HEK293 (cell line): Measurements from ENCODE around the gene ANKRD39.

Experiments
- AEBP2 ChIP-seq: fragments of 450-650 bp; formaldehyde crosslinking; IDR thresholded peaks from 2 replicates; pipeline ENCODE4 v1.5.1; 2016; ENCODE audit warnings: missing biosample characterization, missing genetic modification characterization, borderline replicate concordance
- GFI1B ChIP-seq: fragments of 450-650 bp; formaldehyde crosslinking; IDR thresholded peaks from 2 replicates; pipeline ENCODE4 v1.5.1; 2016; ENCODE audit warnings: missing biosample characterization, missing genetic modification characterization
- SCRT2 ChIP-seq: fragments of 450-650 bp; formaldehyde crosslinking; IDR thresholded peaks from 2 replicates; pipeline ENCODE4 v1.5.1; 2016; ENCODE audit warnings: missing biosample characterization, missing genetic modification characterization
- SP2 ChIP-seq: fragments of 450-650 bp; formaldehyde crosslinking; IDR thresholded peaks from 2 replicates; pipeline ENCODE4 v1.5.1; 2016; ENCODE audit warnings: missing biosample characterization, missing genetic modification characterization
- YY2 ChIP-seq: fragments of 450-650 bp; formaldehyde crosslinking; IDR thresholded peaks from 2 replicates; pipeline ENCODE4 v1.5.1; 2016; ENCODE audit warnings: missing biosample characterization, missing genetic modification characterization
- ZBTB21 ChIP-seq: fragments of 450-650 bp; formaldehyde crosslinking; IDR thresholded peaks from 2 replicates; pipeline ENCODE4 v1.5.1; 2017; ENCODE audit warnings: missing biosample characterization, missing genetic modification characterization
- ZBTB6 ChIP-seq: fragments of 450-650 bp; formaldehyde crosslinking; IDR thresholded peaks from 2 replicates; pipeline ENCODE4 v1.5.1; 2017; ENCODE audit warnings: missing biosample characterization, missing genetic modification characterization
- ZBTB8A ChIP-seq: fragments of 450-650 bp; formaldehyde crosslinking; IDR thresholded peaks from 2 replicates; pipeline ENCODE4 v1.5.1; 2016; ENCODE audit warnings: missing biosample characterization, missing genetic modification characterization
- ZFP37 ChIP-seq: fragments of 450-650 bp; formaldehyde crosslinking; IDR thresholded peaks from 2 replicates; pipeline ENCODE4 v1.5.1; 2016; ENCODE audit warnings: missing biosample characterization, missing genetic modification characterization
- ZNF112 ChIP-seq: fragments of 450-650 bp; formaldehyde crosslinking; IDR thresholded peaks from 2 replicates; pipeline ENCODE4 v1.5.0; 2017; ENCODE audit warnings: missing biosample characterization, missing genetic modification characterization
- ZNF138 ChIP-seq: fragments of 450-650 bp; formaldehyde crosslinking; IDR thresholded peaks from 2 replicates; pipeline ENCODE4 v1.5.1; 2016; ENCODE audit warnings: missing biosample characterization, missing genetic modification characterization, borderline replicate concordance
- ZNF140 ChIP-seq: fragments of 450-650 bp; formaldehyde crosslinking; IDR thresholded peaks from 2 replicates; pipeline ENCODE4 v1.5.1; 2016; ENCODE audit warnings: missing biosample characterization, missing genetic modification characterization
- ZNF146 ChIP-seq: fragments of 450-650 bp; formaldehyde crosslinking; IDR thresholded peaks from 2 replicates; pipeline ENCODE4 v1.5.1; 2016; ENCODE audit warnings: missing biosample characterization, missing genetic modification characterization
- ZNF155 ChIP-seq: fragments of 450-650 bp; formaldehyde crosslinking; IDR thresholded peaks from 2 replicates; pipeline ENCODE4 v1.5.1; 2016; ENCODE audit warnings: missing biosample characterization, missing genetic modification characterization
- ZNF157 ChIP-seq: fragments of 450-650 bp; formaldehyde crosslinking; IDR thresholded peaks from 2 replicates; pipeline ENCODE4 v1.5.1; 2016; ENCODE audit warnings: missing biosample characterization, missing genetic modification characterization
- ZNF169 ChIP-seq: fragments of 450-650 bp; formaldehyde crosslinking; IDR thresholded peaks from 2 replicates; pipeline ENCODE4 v1.5.1; 2016; ENCODE audit warnings: missing biosample characterization, missing genetic modification characterization
- ZNF174 ChIP-seq: fragments of 450-650 bp; formaldehyde crosslinking; IDR thresholded peaks from 2 replicates; pipeline ENCODE4 v1.5.0; 2017; ENCODE audit warnings: missing biosample characterization, mild to moderate bottlenecking, missing genetic modification characterization
- ZNF175 ChIP-seq: fragments of 450-650 bp; formaldehyde crosslinking; IDR thresholded peaks from 2 replicates; pipeline ENCODE4 v1.5.1; 2016; ENCODE audit warnings: missing biosample characterization, missing genetic modification characterization
- ZNF202 ChIP-seq: fragments of 450-650 bp; formaldehyde crosslinking; IDR thresholded peaks from 2 replicates; pipeline ENCODE4 v1.5.1; 2016; ENCODE audit warnings: missing biosample characterization, missing genetic modification characterization, borderline replicate concordance
- ZNF223 ChIP-seq: fragments of 450-650 bp; formaldehyde crosslinking; IDR thresholded peaks from 2 replicates; pipeline ENCODE4 v1.5.1; 2016; ENCODE audit warnings: missing biosample characterization, missing genetic modification characterization
- ZNF23 ChIP-seq: fragments of 450-650 bp; formaldehyde crosslinking; IDR thresholded peaks from 2 replicates; pipeline ENCODE4 v1.5.1; 2016; ENCODE audit warnings: missing biosample characterization, missing genetic modification characterization, borderline replicate concordance
- ZNF248 ChIP-seq: fragments of 450-650 bp; formaldehyde crosslinking; IDR thresholded peaks from 2 replicates; pipeline ENCODE4 v1.5.1; 2017; ENCODE audit warnings: missing biosample characterization, missing genetic modification characterization
- ZNF26 ChIP-seq: fragments of 450-650 bp; formaldehyde crosslinking; IDR thresholded peaks from 2 replicates; pipeline ENCODE4 v1.5.1; 2016; ENCODE audit warnings: missing biosample characterization, missing genetic modification characterization
- ZNF274 ChIP-seq, 2 experiments: fragments of 200-500 bp in 1 of 2; fragments of 450-650 bp in 1 of 2; sonication (Bioruptor generic) in 1 of 2; formaldehyde crosslinking in 1 of 2; IDR thresholded peaks; 2 replicates each; pipeline versions ENCODE4 v1.5.1 to v1.6.1; 2014 to 2016; ENCODE audit warnings: borderline replicate concordance in 1 of 2, inconsistent platforms in 1 of 2, low read length in 1 of 2, missing biosample characterization in 1 of 2, missing genetic modification characterization in 1 of 2
- ZNF292 ChIP-seq: fragments of 450-650 bp; formaldehyde crosslinking; IDR thresholded peaks from 2 replicates; pipeline ENCODE4 v1.5.1; 2016; ENCODE audit warnings: low read depth, missing biosample characterization, missing genetic modification characterization, borderline replicate concordance
- ZNF37A ChIP-seq: fragments of 450-650 bp; IDR thresholded peaks from 2 replicates; pipeline ENCODE4 v1.5.1; 2018; ENCODE audit warnings: missing biosample characterization, missing genetic modification characterization
- ZNF391 ChIP-seq: fragments of 450-650 bp; formaldehyde crosslinking; IDR thresholded peaks from 2 replicates; pipeline ENCODE4 v1.5.1; 2016; ENCODE audit warnings: low read depth, missing biosample characterization, missing genetic modification characterization, borderline replicate concordance
- ZNF473 ChIP-seq: fragments of 450-650 bp; formaldehyde crosslinking; IDR thresholded peaks from 2 replicates; pipeline ENCODE4 v1.5.1; 2017; ENCODE audit warnings: missing biosample characterization, missing genetic modification characterization
- ZNF48 ChIP-seq: fragments of 450-650 bp; formaldehyde crosslinking; IDR thresholded peaks from 2 replicates; pipeline ENCODE4 v1.5.1; 2016; ENCODE audit warnings: missing biosample characterization, missing genetic modification characterization
- ZNF521 ChIP-seq: fragments of 450-650 bp; formaldehyde crosslinking; IDR thresholded peaks from 2 replicates; pipeline ENCODE4 v1.5.1; 2017; ENCODE audit warnings: missing biosample characterization, mild to moderate bottlenecking, missing genetic modification characterization
- ZNF548 ChIP-seq: fragments of 450-650 bp; formaldehyde crosslinking; IDR thresholded peaks from 2 replicates; pipeline ENCODE4 v1.5.1; 2016; ENCODE audit warnings: missing biosample characterization, missing genetic modification characterization
- ZNF704 ChIP-seq: fragments of 450-650 bp; formaldehyde crosslinking; IDR thresholded peaks from 2 replicates; pipeline ENCODE4 v1.5.1; 2016; ENCODE audit warnings: missing biosample characterization, missing genetic modification characterization
- ZSCAN18 ChIP-seq: fragments of 450-650 bp; formaldehyde crosslinking; IDR thresholded peaks from 2 replicates; pipeline ENCODE4 v1.5.1; 2016; ENCODE audit warnings: missing biosample characterization, missing genetic modification characterization
- ZSCAN5A ChIP-seq: fragments of 450-650 bp; formaldehyde crosslinking; IDR thresholded peaks from 2 replicates; pipeline ENCODE4 v1.5.1; 2016; ENCODE audit warnings: missing biosample characterization, missing genetic modification characterization

The ANKRD39 gene

GRCh38 chr2:96857667-96858372, at the start of gene ANKRD39 (continued):
- TF ChIP-seq ZSCAN5A (tag by site-specific recombination) (no peak), ZNF704 (no peak), ZBTB6 (tag by site-specific recombination) (no peak), ZNF175 (tag by site-specific recombination) (no peak), ZNF48 (tag by site-specific recombination) (no peak), ZNF26 (no peak), ZNF223 (tag by site-specific recombination) (no peak), ZNF112 (tag by site-specific recombination) (no peak), ZBTB8A (tag by site-specific recombination) (peak; percentile 93), SP2 (peak; percentile 97), SCRT2 (tag by site-specific recombination) (no peak), ZNF248 (tag by site-specific recombination) (no peak), ZNF155 (tag by site-specific recombination) (no peak), ZNF157 (no peak), ZNF146 (tag by site-specific recombination) (no peak), AEBP2 (tag by site-specific recombination) (no peak), ZBTB21 (tag by site-specific recombination) (no peak), ZNF138 (tag by site-specific recombination) (no peak), ZNF292 (tag by site-specific recombination) (no peak), ZFP37 (tag by site-specific recombination) (no peak; the same call in 1 of the 2 replicates), ZNF274 (IDR thresholded peaks at IDR 0.05; ENCODE audit: low read length) (no peak), ZNF274 (tag by site-specific recombination; IDR thresholded peaks at IDR 0.05; ENCODE audit: borderline replicate concordance) (no peak), ZNF174 (tag by site-specific recombination) (no peak), ZNF521 (tag by site-specific recombination) (no peak), ZNF169 (no peak), ZNF23 (tag by site-specific recombination) (no peak), ZNF140 (tag by site-specific recombination) (no peak), ZNF202 (no peak), ZNF391 (no peak), ZNF473 (tag by site-specific recombination) (no peak), ZNF37A (tag by site-specific recombination) (no peak), GFI1B (tag by site-specific recombination) (no peak), ZNF548 (tag by site-specific recombination) (no peak), ZSCAN18 (tag by site-specific recombination) (no peak), YY2 (no peak)
